ENCODE data around the gene MED31.

DNA sequence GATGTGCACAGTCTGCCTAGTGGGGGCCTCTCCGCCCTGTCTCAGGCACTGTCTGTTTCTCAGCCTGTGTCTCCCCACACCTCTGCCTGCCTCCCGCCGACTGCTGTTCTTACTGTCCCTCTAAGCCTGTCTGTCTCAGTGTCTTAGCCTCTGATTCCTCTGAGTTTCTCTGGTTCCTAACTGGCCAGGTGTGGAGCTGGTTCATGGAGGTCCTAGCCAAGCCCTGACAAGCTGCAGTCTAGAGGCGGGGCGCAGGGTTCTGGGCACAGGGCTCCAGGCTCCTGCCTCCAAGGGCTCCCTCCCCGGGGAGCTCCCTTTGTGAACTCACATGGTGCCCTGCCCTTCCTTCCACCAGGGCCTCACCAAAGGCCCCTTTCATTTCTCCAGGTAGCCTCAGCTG lies 19.6 kb upstream of the MED31 start:
- TF ChIP-seq, protein P1, sequence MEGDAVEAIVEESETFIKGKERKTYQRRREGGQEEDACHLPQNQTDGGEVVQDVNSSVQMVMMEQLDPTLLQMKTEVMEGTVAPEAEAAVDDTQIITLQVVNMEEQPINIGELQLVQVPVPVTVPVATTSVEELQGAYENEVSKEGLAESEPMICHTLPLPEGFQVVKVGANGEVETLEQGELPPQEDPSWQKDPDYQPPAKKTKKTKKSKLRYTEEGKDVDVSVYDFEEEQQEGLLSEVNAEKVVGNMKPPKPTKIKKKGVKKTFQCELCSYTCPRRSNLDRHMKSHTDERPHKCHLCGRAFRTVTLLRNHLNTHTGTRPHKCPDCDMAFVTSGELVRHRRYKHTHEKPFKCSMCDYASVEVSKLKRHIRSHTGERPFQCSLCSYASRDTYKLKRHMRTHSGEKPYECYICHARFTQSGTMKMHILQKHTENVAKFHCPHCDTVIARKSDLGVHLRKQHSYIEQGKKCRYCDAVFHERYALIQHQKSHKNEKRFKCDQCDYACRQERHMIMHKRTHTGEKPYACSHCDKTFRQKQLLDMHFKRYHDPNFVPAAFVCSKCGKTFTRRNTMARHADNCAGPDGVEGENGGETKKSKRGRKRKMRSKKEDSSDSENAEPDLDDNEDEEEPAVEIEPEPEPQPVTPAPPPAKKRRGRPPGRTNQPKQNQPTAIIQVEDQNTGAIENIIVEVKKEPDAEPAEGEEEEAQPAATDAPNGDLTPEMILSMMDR (IDR thresholded peaks at IDR 0.05; ENCODE audit: poor library complexity): no peak
- TF ChIP-seq EZH2 (IDR thresholded peaks at IDR 0.05; ENCODE audit: borderline replicate concordance): no peak
